NCI-H2227 (cell line): ENCODE measurements around the gene GJA1.
"Not testable (repeated sequence)": the region's sequence is repeated elsewhere in the genome, so short reads cannot be mapped to it uniquely, and the experiment has no call there.

Experiments
- DNase-seq: peaks from one replicate; lab custom pipeline; 2025; ENCODE audit not compliant: unreplicated experiment; lab: John Stamatoyannopoulos, UW

The GJA1 gene

GRCh38 chr6:121435444-121436069, at the start of gene GJA1:
Gene GJA1, plus strand, starts transcription at chr6:121435646. Its CDS starts 11,202 bp downstream, at chr6:121446848.
- DNase-seq, result no peak

GRCh38 chr6:121386551-121386950, 48.9 kb upstream of the GJA1 start:
- DNase-seq, result not testable (repeated sequence)

GRCh38 chr6:121389419-121389818, 46.0 kb upstream of the GJA1 start:
- no peak for DNase-seq

- peak; percentile 15 for DNase-seq
Observed at GRCh38 chr6:121393731-121394505, 41.5 kb upstream of the GJA1 start.

DNA sequence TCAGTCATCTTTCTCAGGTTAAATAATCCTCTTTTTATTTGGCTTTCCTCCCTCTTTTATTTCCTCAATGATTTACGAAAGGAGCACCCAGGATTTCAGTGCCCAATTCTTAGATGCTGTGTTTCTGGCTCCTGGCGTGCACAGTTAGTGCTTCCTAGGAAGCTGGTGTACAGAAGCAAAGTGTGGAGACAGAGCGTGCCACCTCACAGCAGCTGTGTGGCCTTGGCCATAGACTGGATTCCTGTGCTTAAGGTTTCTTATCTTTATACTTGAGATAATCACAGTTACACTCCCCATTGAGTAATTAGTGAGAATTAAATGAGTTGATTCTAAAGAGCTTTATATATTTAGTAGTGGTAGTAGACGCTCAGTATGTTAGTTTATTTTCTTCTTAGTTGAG, 39.7 kb upstream of the GJA1 start:
- no peak for DNase-seq

DNA sequence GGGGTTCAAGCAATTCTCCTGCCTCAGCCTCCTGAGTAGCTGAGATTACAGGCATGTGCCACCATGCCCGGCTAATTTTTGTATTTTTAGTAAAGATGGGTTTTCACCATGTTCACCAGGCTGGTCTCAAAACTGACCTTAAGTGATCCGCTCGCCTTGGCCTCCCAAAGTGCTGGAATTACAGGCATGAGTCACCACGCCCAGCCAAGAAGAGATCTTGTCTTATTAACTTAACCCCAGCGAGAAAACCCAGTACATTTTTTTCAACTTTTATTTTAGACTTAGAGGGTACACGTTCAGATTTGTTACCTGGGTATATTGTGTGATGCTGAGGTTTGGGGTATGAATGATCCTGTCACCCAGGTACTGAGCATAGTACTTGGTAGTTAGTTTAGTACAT, 38.3 kb upstream of the GJA1 start:
- not testable (repeated sequence) for DNase-seq

DNA sequence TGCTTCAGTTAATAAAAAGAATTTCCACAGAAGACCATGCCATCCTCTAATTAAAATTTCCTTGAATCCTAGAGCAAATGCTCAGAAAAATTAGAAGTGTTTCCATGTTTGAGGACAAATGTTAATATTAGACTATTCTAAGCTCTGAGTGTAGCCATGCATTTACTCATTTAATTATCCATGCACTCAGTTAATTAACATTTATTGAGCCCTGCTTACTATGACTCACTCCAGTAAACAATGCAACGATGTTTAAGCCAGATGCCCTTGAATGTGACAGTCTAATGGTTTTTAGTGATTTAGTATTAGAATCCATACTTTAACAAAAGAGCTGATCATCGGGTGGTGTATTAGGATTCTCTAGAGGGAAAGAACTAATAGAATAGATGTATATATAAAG, 37.3 kb upstream of the GJA1 start:
- no peak for DNase-seq

GRCh38 chr6:121399966-121400365, 35.5 kb upstream of the GJA1 start:
- DNase-seq, result no peak

DNA sequence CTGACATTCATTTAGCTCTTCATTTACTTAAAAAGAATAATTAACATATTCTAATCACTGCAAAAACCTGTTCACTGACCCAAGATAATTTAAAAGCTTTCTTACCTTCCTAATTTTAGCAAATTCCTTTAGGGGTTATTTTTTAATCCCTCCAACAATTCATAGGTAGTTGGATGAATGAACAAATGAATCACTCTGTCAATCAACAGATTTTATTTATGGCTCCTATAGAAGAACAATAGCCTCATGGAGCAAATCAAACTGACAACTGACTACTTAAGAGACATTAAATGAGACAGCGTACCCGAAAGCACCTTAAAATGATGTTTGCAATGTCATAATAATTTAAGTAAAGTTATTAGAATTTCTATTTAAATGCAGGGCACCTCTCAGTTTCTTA, 31.5 kb upstream of the GJA1 start:
- DNase-seq, result no peak

GRCh38 chr6:121405306-121405705, 30.1 kb upstream of the GJA1 start:
- no peak for DNase-seq

DNA sequence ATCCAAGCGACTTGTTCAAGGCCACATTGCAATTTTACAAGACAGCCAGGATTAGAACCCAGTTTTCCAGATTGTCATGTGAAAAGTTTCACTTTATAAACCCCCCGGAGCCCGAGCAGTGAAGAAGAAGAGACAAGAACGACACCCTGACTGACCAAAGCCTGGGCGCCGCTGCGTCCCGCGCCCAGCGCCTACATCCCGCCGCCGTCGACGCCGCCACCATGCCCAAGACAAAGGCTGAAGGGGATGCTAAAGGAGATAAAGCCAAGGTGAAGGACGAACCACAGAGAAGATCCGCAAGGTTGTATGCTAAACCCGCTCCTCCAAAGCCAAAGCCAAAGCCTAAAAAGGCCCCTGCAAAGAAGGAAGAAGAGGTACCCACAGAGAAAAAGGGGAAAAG, 27.1 kb upstream of the GJA1 start:
- DNase-seq, result no peak

DNA sequence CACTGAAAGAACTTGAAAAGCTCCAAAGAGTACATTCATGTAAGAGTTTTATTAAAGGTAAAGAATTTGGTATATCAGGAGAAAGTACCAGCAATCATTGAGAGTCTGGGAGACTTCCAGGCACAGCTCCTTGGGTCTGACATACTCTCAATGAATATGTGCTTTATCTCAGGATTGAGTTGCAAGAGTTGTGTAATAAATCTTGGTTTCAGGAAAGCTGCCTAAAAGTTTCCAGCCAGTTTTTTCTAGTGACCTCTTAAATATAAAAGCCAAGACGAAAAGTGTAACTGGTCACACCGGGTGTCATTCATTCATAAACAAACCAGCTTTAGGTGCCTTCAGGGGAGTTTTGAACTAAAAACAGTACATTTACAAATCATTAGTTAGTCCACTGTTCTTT, 21.6 kb upstream of the GJA1 start:
- DNase-seq, result no peak

GRCh38 chr6:121418346-121418745, 17.1 kb upstream of the GJA1 start:
- no peak for DNase-seq

GRCh38 chr6:121426686-121427085, 8.8 kb upstream of the GJA1 start:
- no peak for DNase-seq

- DNase-seq, result no peak
Observed at GRCh38 chr6:121428872-121429756, 6.3 kb upstream of the GJA1 start.

GRCh38 chr6:121430514-121431460, 4.7 kb upstream of the GJA1 start:
- peak; percentile 54 for DNase-seq

GRCh38 chr6:121431776-121432175, 3.7 kb upstream of the GJA1 start:
- DNase-seq, result not testable (repeated sequence)

DNA sequence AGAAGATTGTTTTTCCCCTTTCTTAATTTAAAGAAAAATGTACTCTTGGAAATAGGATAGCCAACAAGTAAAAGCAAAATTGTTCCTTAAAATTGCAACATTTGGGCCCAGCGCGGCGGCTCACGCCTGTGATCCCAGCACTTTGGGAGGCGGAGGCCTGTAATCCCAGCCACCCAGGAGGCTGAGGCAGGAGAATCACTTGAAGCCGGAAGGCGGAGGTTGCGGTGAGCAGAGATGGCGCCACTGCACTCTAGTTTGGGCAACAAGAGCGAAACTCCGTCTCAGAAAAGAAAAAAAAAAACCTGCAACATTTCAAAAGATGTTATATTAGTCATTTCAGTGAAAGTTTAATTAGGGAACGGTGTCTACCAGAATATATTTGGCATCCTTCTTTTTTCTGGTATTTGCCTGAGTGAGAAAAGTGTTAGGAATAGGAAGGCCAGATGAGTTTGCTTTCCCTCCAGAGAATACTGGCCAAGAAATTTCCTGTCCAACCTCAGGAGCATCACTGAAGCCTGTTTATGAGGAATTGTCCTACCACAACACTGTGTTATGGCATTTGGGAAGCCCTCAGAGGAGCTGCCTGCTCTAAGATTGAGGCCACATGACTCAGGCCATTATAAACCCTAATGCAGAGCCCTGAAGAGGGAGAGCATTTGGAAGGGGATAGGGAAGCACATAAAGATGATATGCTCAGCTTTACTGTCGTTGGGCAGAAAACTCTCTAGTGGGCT, 1.2 kb upstream of the GJA1 start:
- DNase-seq, result no peak

DNA sequence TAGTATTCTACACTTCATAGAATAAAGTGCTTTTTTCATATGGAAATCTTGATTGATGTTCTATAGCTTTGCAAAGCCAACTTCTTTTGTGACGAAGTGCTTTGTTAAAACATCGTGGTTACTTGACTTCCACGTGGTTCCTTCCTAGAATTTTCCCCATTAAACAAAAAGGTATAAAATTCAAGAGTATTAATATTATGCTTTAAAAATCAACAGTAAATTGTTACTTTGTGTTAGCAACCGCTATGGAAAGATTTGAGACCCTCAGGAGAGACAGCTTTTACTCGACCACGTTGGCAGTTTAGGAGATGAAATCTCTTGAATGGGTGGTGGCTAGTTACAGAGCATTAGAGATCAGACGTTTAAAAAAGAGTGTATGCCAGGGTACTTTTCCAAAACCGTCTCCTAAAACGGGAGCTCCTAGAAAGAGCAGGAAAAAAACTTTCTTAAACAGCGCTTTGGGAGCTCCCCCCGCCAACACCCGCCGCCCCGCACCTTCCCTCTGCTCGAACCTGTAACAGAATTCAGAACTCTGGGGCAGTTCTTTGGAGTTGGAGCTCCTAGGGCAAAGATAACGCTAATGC, 920 bp downstream of the GJA1 start:
- DNase-seq, result no peak
